Measurements from ENCODE around the gene VPS33B. TPM values are rescaled to one million over a fixed set of nuclear protein-coding genes. Genes with fewer than 3 reads are reported as not detected.

VPS33B gene
- total RNA-seq, 4 donors from 2014 or later: 6.7 to 12.6 (median 8.1) TPM

- TF ChIP-seq CTCF (IDR thresholded peaks at IDR 0.05): no peak
- TF ChIP-seq POLR2A (IDR thresholded peaks at IDR 0.05): no peak
- Histone ChIP-seq H3K27ac (no peak overlapping the region), H3K36me3 (no peaks in the 10 kb centered on the region), H3K4me3 (no peak overlapping the region), H3K9me3 (no peaks in the 10 kb centered on the region), H3K4me1 (no peaks in the 10 kb centered on the region), H3K27me3 (no peaks in the 10 kb centered on the region)
- no peak for DNase-seq
- intact Hi-C loops (cut with DNase I; ENCODE audit: low total_unique reads): no loop called here
Observed at GRCh38 chr15:90981681-90982080, 40.7 kb downstream of the VPS33B start.

GRCh38 chr15:90979582-90979981 is 42.8 kb downstream of the VPS33B start:
- intact Hi-C loops (cut with DNase I; ENCODE audit: low total_unique reads): no loop called here
- H3K9me3 ChIP-seq: no peaks in the 10 kb centered on the region
- no peak for DNase-seq
- H3K4me1 ChIP-seq: no peaks in the 10 kb centered on the region
- no peaks in the 10 kb centered on the region for H3K36me3 ChIP-seq
- no peaks in the 10 kb centered on the region for H3K27me3 ChIP-seq
- no peak overlapping the region for H3K4me3 ChIP-seq
- no peak overlapping the region for H3K27ac ChIP-seq
- TF ChIP-seq CTCF (IDR thresholded peaks at IDR 0.05): no peak
- TF ChIP-seq POLR2A (IDR thresholded peaks at IDR 0.05): no peak

GRCh38 chr15:90974216-90974615 is 48.2 kb downstream of the VPS33B start:
- no peaks in the 10 kb centered on the region for H3K27me3 ChIP-seq
- TF ChIP-seq POLR2A (IDR thresholded peaks at IDR 0.05): no peak
- TF ChIP-seq CTCF (IDR thresholded peaks at IDR 0.05): no peak
- H3K36me3 ChIP-seq: no peaks in the 10 kb centered on the region
- intact Hi-C loops (cut with DNase I; ENCODE audit: low total_unique reads): no loop called here
- no peak for DNase-seq
- H3K9me3 ChIP-seq: no peaks in the 10 kb centered on the region
- no peaks in the 10 kb centered on the region for H3K4me1 ChIP-seq
- H3K27ac ChIP-seq: no peak overlapping the region
- H3K4me3 ChIP-seq: no peak overlapping the region

- H3K27me3 ChIP-seq: no peaks in the 10 kb centered on the region
- no peaks in the 10 kb centered on the region for H3K9me3 ChIP-seq
- no peak for DNase-seq
- no peaks in the 10 kb centered on the region for H3K4me1 ChIP-seq
- no peak overlapping the region for H3K27ac ChIP-seq
- intact Hi-C loops (cut with DNase I; ENCODE audit: low total_unique reads): no loop called here
- H3K36me3 ChIP-seq: no peaks in the 10 kb centered on the region
- TF ChIP-seq POLR2A (IDR thresholded peaks at IDR 0.05) (no peak), CTCF (IDR thresholded peaks at IDR 0.05) (no peak)
- no peak overlapping the region for H3K4me3 ChIP-seq
Observed at GRCh38 chr15:90972133-90972532, 50.3 kb downstream of the VPS33B start.

- H3K4me1 ChIP-seq: no peaks in the 10 kb centered on the region
- no peaks in the 10 kb centered on the region for H3K9me3 ChIP-seq
- intact Hi-C loops (cut with DNase I; ENCODE audit: low total_unique reads): no loop called here
- DNase-seq: no peak
- no peaks in the 10 kb centered on the region for H3K36me3 ChIP-seq
- H3K4me3 ChIP-seq: no peak overlapping the region
- H3K27me3 ChIP-seq: no peaks in the 10 kb centered on the region
- TF ChIP-seq CTCF (IDR thresholded peaks at IDR 0.05): no peak
- no peak for TF ChIP-seq POLR2A (IDR thresholded peaks at IDR 0.05)
- H3K27ac ChIP-seq: no peak overlapping the region
Observed at GRCh38 chr15:90970274-90970673, 52.1 kb downstream of the VPS33B start.

All from uterus (tissue), 4 donors.